H9 (cell line): Measurements from ENCODE around the gene NRXN3. TPM values are rescaled to one million over a fixed set of nuclear protein-coding genes. Genes with fewer than 3 reads are reported as not detected.

Experiments
- DNase-seq: peaks from one replicate; pipeline ENCODE4 v3.0.0-alpha.2; 2017
- H2AFZ ChIP-seq: one replicate; pipeline ENCODE4 v1.6.1; 2013; ENCODE audit warnings: mild to moderate bottlenecking, low read length, control low read depth, moderate library complexity
- H2AK5ac ChIP-seq: 2 replicates; pipeline ENCODE4 v1.6.1; 2013; ENCODE audit warnings: low read length, control low read depth, mixed read lengths; ENCODE audit not compliant: insufficient read length
- H2BK120ac ChIP-seq: one replicate; pipeline ENCODE4 v1.6.1; 2013; ENCODE audit warnings: low read depth, mild to moderate bottlenecking, low read length, control low read depth, inconsistent platforms; ENCODE audit not compliant: poor library complexity, severe bottlenecking
- H2BK12ac ChIP-seq: 2 replicates; pipeline ENCODE4 v1.6.1; 2013; ENCODE audit warnings: low read length, control low read depth, mixed read lengths, low read depth; ENCODE audit not compliant: insufficient read length
- H2BK15ac ChIP-seq: 2 replicates; pipeline ENCODE4 v1.6.1; 2013; ENCODE audit warnings: low read depth, low read length, control low read depth
- H2BK20ac ChIP-seq: one replicate; pipeline ENCODE4 v1.6.1; 2013; ENCODE audit warnings: low read depth, mild to moderate bottlenecking, low read length, control low read depth, inconsistent platforms; ENCODE audit not compliant: poor library complexity, severe bottlenecking
- H2BK5ac ChIP-seq: 2 replicates; pipeline ENCODE4 v1.6.1; 2013; ENCODE audit warnings: low read length, control low read depth, mixed read lengths; ENCODE audit not compliant: insufficient read length
- H3K14ac ChIP-seq: 2 replicates; pipeline ENCODE4 v1.6.1; 2013; ENCODE audit warnings: low read length, control low read depth; ENCODE audit not compliant: insufficient read depth
- H3K18ac ChIP-seq: 2 replicates; pipeline ENCODE4 v1.6.1; 2013; ENCODE audit warnings: low read depth, mild to moderate bottlenecking, mixed read lengths, low read length, control low read depth; ENCODE audit not compliant: insufficient read length
- H3K23ac ChIP-seq: 2 replicates; pipeline ENCODE4 v1.6.1; 2013; ENCODE audit warnings: low read length, control low read depth, mixed read lengths, low read depth; ENCODE audit not compliant: insufficient read length
- H3K23me2 ChIP-seq: 2 replicates; pipeline ENCODE4 v1.6.1; 2013; ENCODE audit warnings: low read depth, mild to moderate bottlenecking, mixed read lengths, low read length, control low read depth; ENCODE audit not compliant: insufficient read length, poor library complexity, severe bottlenecking
- H3K27ac ChIP-seq: 2 replicates; pipeline ENCODE4 v1.5.1; 2013; ENCODE audit warnings: low read length, control low read depth, mixed read lengths, low read depth; ENCODE audit not compliant: insufficient read length
- H3K27me3 ChIP-seq: 2 replicates; pipeline ENCODE4 v1.6.1; 2013; ENCODE audit warnings: low read length, control low read depth, inconsistent platforms; ENCODE audit not compliant: insufficient read depth
- H3K4ac ChIP-seq: 2 replicates; pipeline ENCODE4 v1.6.1; 2013; ENCODE audit warnings: low read depth, mild to moderate bottlenecking, control low read depth, inconsistent platforms, low read length, moderate library complexity
- H3K4me1 ChIP-seq: 2 replicates; pipeline ENCODE4 v1.6.1; 2013; ENCODE audit warnings: low read length, control low read depth, inconsistent platforms; ENCODE audit not compliant: insufficient read depth
- H3K4me2 ChIP-seq: 2 replicates; pipeline ENCODE4 v1.6.1; 2013; ENCODE audit warnings: low read length, control low read depth, mixed read lengths; ENCODE audit not compliant: insufficient read length, insufficient read depth
- H3K56ac ChIP-seq: 2 replicates; pipeline ENCODE4 v1.6.1; 2013; ENCODE audit warnings: low read depth, mild to moderate bottlenecking, mixed read lengths, low read length, control low read depth; ENCODE audit not compliant: insufficient read length
- H3K79me1 ChIP-seq: 2 replicates; pipeline ENCODE4 v1.6.1; 2013; ENCODE audit warnings: low read depth, mild to moderate bottlenecking, moderate library complexity, low read length, control low read depth, inconsistent platforms; ENCODE audit not compliant: insufficient read depth, poor library complexity, severe bottlenecking
- H3K79me2 ChIP-seq: 2 replicates; pipeline ENCODE4 v1.6.1; 2013; ENCODE audit warnings: low read length, control low read depth, inconsistent platforms; ENCODE audit not compliant: insufficient read depth
- H3K9ac ChIP-seq: 2 replicates; pipeline ENCODE4 v1.6.1; 2013; ENCODE audit warnings: low read length, control low read depth, mixed read lengths; ENCODE audit not compliant: insufficient read length; ENCODE audit errors: extremely low read depth
- H3K9me3 ChIP-seq: one replicate; pipeline ENCODE4 v1.6.1; 2013; ENCODE audit warnings: low read depth, low read length, inconsistent platforms; ENCODE audit not compliant: control insufficient read depth
- H3T11ph ChIP-seq: one replicate; pipeline ENCODE4 v1.6.1; 2013; ENCODE audit warnings: mild to moderate bottlenecking, low read length, control low read depth, inconsistent platforms
- H4K20me1 ChIP-seq: one replicate; pipeline ENCODE4 v1.6.1; 2013; ENCODE audit not compliant: control insufficient read depth, insufficient read length, insufficient read depth
- H4K5ac ChIP-seq: 2 replicates; pipeline ENCODE4 v1.6.1; 2013; ENCODE audit warnings: low read depth, mild to moderate bottlenecking, mixed read lengths, low read length, control low read depth; ENCODE audit not compliant: insufficient read length
- H4K8ac ChIP-seq: replicated peaks from 2 replicates; pipeline ENCODE4 v1.6.1; 2013; ENCODE audit warnings: low read length, control low read depth, mixed read lengths, low read depth; ENCODE audit not compliant: insufficient read length
- H4K91ac ChIP-seq: 2 replicates; pipeline ENCODE4 v1.6.1; 2013; ENCODE audit warnings: low read depth, mild to moderate bottlenecking, moderate library complexity, mixed read lengths, low read length, control low read depth; ENCODE audit not compliant: insufficient read length
- H3K27ac Mint-ChIP-seq, 3 experiments: 2 replicates in 2 of 3; 3 replicates in 1 of 3; pipeline ENCODE4 v1.8.0; 2020 to 2021; ENCODE audit warnings: mixed read lengths in 3 of 3, mild to moderate bottlenecking in 1 of 3, moderate library complexity in 1 of 3
- H3K27me3 Mint-ChIP-seq: 2 replicates; pipeline ENCODE4 v1.8.0; 2021; ENCODE audit warnings: low read depth, mild to moderate bottlenecking, moderate library complexity, mixed read lengths
- H3K36me3 Mint-ChIP-seq, 3 experiments: 2 replicates in 2 of 3; 3 replicates in 1 of 3; pipeline ENCODE4 v1.8.0; 2020 to 2021; ENCODE audit warnings: low read depth in 3 of 3, mixed read lengths in 3 of 3; ENCODE audit not compliant: insufficient read depth in 1 of 3
- H3K4me1 Mint-ChIP-seq, 2 experiments: 2 replicates each; pipeline ENCODE4 v1.8.0; 2020; ENCODE audit warnings: mixed read lengths in 2 of 2
- H3K4me3 Mint-ChIP-seq, 2 experiments: 2 replicates in 1 of 2; 3 replicates in 1 of 2; pipeline ENCODE4 v1.8.0; 2020 to 2021; ENCODE audit warnings: mild to moderate bottlenecking in 2 of 2, mixed read lengths in 2 of 2, moderate library complexity in 1 of 2
- H3K9me3 Mint-ChIP-seq, 2 experiments: 2 replicates in 1 of 2; 3 replicates in 1 of 2; pipeline ENCODE4 v1.8.0; 2020; ENCODE audit warnings: mild to moderate bottlenecking in 2 of 2, mixed read lengths in 2 of 2, moderate library complexity in 1 of 2
- WGBS: extraction: QIAGEN DNeasy Blood & Tissue Kit; methylation state at CpG from one replicate; pipeline ENCODE4 v1.1.7; 2013; ENCODE audit warnings: missing lambda C conversion rate, low lambda C conversion rate, mixed read lengths; ENCODE audit not compliant: insufficient read length; ENCODE audit errors: extremely low coverage; 5-methylcytosine and 5-hydroxymethylcytosine counted together
- total RNA-seq: library from RNA; stranded (reverse); gene quantifications from 2 replicates; pipeline ENCODE4 v1.2.1, GENCODE V29; 2021
- TF ChIP-seq, protein P1 (sequence below): fragments of 200-600 bp; sonication (generic); conservative IDR thresholded peaks from 3 replicates; pipeline ENCODE4 v1.8.0; 2021; ENCODE audit warnings: antibody characterized with exemption, mild to moderate bottlenecking

The NRXN3 gene
- total RNA-seq, 1 experiment from 2014 or later = 1.8 TPM

GRCh38 chr14:79166171-79166570 is 996.0 kb downstream of the NRXN3 start:
- Mint-ChIP-seq H3K4me1 (no peaks in the 10 kb centered on the region), H3K27me3 (no peaks in the 10 kb centered on the region), H3K27ac (no peak overlapping the region), H3K4me3 (no peak overlapping the region), H3K36me3 (no peaks in the 10 kb centered on the region), H3K9me3 (no peaks in the 10 kb centered on the region)
- no peak overlapping the region for H3K9ac ChIP-seq
- no peak overlapping the region for H2BK12ac ChIP-seq
- no peaks in the 10 kb centered on the region for H3K27me3 ChIP-seq
- H2BK15ac ChIP-seq = no peak overlapping the region
- no peak overlapping the region for H3K4me2 ChIP-seq
- no peak overlapping the region for H3T11ph ChIP-seq
- no peak overlapping the region for H2BK5ac ChIP-seq
- no peak overlapping the region for H2BK20ac ChIP-seq
- H3K27ac ChIP-seq = no peak overlapping the region
- no peak overlapping the region for H2AFZ ChIP-seq
- no peak overlapping the region for H3K56ac ChIP-seq
- no peak overlapping the region for H2BK120ac ChIP-seq
- no peaks in the 10 kb centered on the region for H3K4me1 ChIP-seq
- TF ChIP-seq, protein P1, sequence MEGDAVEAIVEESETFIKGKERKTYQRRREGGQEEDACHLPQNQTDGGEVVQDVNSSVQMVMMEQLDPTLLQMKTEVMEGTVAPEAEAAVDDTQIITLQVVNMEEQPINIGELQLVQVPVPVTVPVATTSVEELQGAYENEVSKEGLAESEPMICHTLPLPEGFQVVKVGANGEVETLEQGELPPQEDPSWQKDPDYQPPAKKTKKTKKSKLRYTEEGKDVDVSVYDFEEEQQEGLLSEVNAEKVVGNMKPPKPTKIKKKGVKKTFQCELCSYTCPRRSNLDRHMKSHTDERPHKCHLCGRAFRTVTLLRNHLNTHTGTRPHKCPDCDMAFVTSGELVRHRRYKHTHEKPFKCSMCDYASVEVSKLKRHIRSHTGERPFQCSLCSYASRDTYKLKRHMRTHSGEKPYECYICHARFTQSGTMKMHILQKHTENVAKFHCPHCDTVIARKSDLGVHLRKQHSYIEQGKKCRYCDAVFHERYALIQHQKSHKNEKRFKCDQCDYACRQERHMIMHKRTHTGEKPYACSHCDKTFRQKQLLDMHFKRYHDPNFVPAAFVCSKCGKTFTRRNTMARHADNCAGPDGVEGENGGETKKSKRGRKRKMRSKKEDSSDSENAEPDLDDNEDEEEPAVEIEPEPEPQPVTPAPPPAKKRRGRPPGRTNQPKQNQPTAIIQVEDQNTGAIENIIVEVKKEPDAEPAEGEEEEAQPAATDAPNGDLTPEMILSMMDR = no peak
- no CpG with 5 or more reads among the region's 2 CpGs for WGBS
- no peaks in the 10 kb centered on the region for H4K20me1 ChIP-seq
- no peaks in the 10 kb centered on the region for H3K9me3 ChIP-seq
- no peak for DNase-seq
- no peaks in the 10 kb centered on the region for H3K23me2 ChIP-seq
- no peaks in the 10 kb centered on the region for H3K79me2 ChIP-seq
- H3K79me1 ChIP-seq = no peaks in the 10 kb centered on the region
- H4K8ac ChIP-seq = no peak overlapping the region
- H4K5ac ChIP-seq = no peak overlapping the region
- H3K4ac ChIP-seq = no peak overlapping the region
- H3K18ac ChIP-seq = no peak overlapping the region
- no peak overlapping the region for H3K14ac ChIP-seq
- H3K23ac ChIP-seq = no peak overlapping the region
- no peak overlapping the region for H4K91ac ChIP-seq
- no peak overlapping the region for H2AK5ac ChIP-seq
